Cardiac fibroblast (primary cell): Measurements from ENCODE around the gene TMEM243.

Source experiments
- DNase-seq, 2 donors: peaks; one replicate each; pipeline versions ENCODE4 v3.0.0 to v3.0.0-alpha.2; 2010; ENCODE audit warnings: low read depth in 2 of 2
- H3K4me3 ChIP-seq, 2 donors: replicated peaks in 1 of 2; 1 replicate in 1 of 2; 2 replicates in 1 of 2; pipeline ENCODE4 v1.5.1; 2011; ENCODE audit warnings: low read depth in 2 of 2, low read length in 2 of 2, mild to moderate bottlenecking in 2 of 2, moderate library complexity in 1 of 2
- TF ChIP-seq, protein P1 (sequence below): IDR thresholded peaks from one replicate; pipeline ENCODE4 v1.5.1; 2011; ENCODE audit warnings: low read depth, mild to moderate bottlenecking, low read length, inconsistent platforms

The TMEM243 gene

GRCh38 chr7:87218796-87219544 lies 562 bp downstream of the TMEM243 start:
- peak; percentile 59 to 73 for DNase-seq
- TF ChIP-seq, protein P1, sequence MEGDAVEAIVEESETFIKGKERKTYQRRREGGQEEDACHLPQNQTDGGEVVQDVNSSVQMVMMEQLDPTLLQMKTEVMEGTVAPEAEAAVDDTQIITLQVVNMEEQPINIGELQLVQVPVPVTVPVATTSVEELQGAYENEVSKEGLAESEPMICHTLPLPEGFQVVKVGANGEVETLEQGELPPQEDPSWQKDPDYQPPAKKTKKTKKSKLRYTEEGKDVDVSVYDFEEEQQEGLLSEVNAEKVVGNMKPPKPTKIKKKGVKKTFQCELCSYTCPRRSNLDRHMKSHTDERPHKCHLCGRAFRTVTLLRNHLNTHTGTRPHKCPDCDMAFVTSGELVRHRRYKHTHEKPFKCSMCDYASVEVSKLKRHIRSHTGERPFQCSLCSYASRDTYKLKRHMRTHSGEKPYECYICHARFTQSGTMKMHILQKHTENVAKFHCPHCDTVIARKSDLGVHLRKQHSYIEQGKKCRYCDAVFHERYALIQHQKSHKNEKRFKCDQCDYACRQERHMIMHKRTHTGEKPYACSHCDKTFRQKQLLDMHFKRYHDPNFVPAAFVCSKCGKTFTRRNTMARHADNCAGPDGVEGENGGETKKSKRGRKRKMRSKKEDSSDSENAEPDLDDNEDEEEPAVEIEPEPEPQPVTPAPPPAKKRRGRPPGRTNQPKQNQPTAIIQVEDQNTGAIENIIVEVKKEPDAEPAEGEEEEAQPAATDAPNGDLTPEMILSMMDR = no peak
- peak overlapping the region; percentile 85 to 92 for H3K4me3 ChIP-seq

DNA sequence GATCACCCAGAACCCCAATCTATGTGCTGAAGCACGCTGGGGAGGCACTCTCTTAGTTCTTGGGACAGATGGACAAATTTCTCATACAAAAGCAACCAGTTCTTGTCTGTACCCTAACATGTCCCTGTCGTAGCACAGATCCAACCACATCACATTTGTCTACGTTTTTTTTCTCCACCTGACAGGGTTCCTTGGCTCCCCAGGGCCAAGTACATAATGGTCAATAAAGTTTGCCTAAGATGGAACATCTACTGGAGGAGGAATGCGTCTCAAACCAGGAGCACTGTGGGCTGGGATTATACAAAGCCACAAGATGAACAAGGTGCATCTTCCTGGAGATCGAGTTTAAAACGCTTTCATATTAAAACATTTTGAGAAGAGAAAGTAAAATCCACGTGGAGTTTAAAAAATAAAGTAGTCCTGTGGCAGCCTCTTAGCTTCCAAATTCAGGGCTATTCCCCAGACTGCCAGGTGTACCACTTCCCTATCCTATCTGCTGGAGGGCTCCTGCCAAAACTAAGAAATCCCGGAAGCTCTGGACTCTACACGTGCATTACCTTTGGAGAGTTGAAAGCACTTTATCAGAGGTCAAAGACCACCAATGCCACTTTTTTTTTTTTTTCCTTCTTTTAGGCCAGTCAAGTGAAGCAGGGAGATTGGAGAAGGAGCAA lies 1.4 kb downstream of the TMEM243 start:
- TF ChIP-seq, protein P1 = no peak
- DNase-seq = no peak
- peak overlapping the region; percentile 85 to 92 for H3K4me3 ChIP-seq

DNA sequence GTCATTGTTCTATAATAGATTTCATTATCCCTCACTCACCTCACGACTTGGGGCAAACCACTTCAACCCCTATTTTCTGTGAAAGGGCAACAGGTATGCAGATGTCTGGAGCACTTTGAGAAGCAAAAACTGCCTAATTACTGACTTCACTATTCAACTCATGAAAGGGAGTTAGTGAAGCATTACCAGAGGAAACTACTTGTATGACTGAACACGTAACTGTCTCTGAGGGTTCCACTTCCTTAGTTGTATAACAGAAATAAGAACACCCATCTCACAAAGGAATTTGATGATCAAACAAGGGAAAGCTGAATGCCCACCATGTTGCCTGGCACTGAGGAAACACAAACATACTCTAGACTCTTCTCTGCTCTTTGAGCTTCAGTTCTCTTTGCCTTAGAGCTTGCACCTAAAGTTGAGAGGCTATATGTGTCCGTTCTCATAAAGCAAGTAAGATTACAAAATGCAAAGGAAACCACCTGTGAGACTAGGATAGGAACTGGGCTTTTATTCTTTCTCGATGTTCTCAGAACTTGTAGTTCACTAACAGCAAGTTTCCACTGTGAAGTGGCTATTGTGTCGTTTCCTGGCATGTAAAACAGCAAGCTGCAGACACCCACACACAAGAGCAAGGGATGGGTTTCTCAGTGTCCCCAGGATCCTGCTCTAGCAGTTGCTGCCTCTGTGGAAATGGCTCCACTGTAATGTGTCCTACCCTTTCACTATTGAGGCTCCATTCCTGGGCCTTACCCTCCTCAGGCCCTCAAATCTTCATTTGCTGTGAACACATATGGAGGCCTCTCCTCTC lies 2.6 kb downstream of the TMEM243 start:
- no peak for DNase-seq
- no peak overlapping the region for H3K4me3 ChIP-seq
- TF ChIP-seq, protein P1 = no peak

DNA sequence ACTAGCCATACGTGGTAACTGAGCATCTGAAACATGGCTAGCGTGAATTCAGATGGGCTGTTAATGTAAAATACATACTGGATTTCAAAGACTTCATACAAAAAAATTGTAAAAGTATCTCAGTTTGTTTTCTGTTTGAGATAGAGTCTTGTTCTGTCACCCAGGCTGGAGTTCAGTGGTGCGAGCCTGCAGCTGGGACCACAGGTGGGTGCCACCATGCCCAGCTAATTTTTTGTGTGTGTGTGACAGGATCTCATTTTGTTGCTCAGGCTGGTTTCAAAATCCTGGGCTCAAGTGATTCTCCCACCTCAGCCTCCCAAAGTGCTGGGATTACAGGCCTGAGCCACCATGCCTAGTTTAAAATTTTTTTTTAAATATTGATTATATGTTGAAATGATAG lies 4.5 kb downstream of the TMEM243 start:
- H3K4me3 ChIP-seq = no peak overlapping the region
- TF ChIP-seq, protein P1 = no peak
- no peak for DNase-seq

GRCh38 chr7:87213811-87214210 lies 5.7 kb downstream of the TMEM243 start:
- H3K4me3 ChIP-seq = no peak overlapping the region
- TF ChIP-seq, protein P1 = no peak

GRCh38 chr7:87213252-87213651 lies 6.3 kb downstream of the TMEM243 start:
- no peak for DNase-seq
- TF ChIP-seq, protein P1 = no peak
- no peak overlapping the region for H3K4me3 ChIP-seq

More at GRCh38 chr7:87213811-87214210, 5.7 kb downstream of the TMEM243 start:
- DNase-seq = no peak
